ENCODE results near the gene RGS1. TPM values are rescaled to one million over a fixed set of nuclear protein-coding genes. Genes with fewer than 3 reads are reported as not detected.

Gene RGS1
- total RNA-seq, 1 experiment from 2014 or later = not detected

DNA sequence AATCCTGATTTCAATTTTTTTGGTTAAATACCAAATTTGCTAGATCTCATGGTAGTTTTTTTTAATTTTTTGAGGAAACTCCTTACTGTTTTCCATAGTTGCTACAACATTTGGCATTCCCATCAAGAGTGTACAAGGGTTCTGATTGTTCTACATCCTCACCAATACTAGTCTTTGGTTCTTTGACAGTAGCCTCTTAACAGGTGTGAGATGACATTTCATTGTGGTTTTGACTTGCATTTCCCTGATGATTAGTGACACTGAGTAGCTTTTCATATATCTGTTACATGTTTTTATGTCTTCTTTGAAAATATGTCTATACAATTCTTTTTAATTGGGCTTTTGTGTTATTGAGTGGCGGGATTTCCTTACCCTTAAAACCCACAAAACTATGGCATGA, 39.5 kb downstream of the RGS1 start:
- ChIA-PET POLR2A (no interaction called here), CTCF (no interaction called here)
- Histone ChIP-seq H3K27ac (ENCODE audit: low read length) (no peak overlapping the region), H3K4me3 (ENCODE audit: low read depth in 2 of 2, low read length in 2 of 2) (no peak overlapping the region), H3K4me1 (ENCODE audit: control insufficient read depth, insufficient read depth, low read length) (no peaks in the 10 kb centered on the region), H3K36me3 (ENCODE audit: control insufficient read depth, insufficient read depth, low read length) (no peaks in the 10 kb centered on the region), H3K9me3 (ENCODE audit: control insufficient read depth, insufficient read depth, low read depth, low read length) (no peaks in the 10 kb centered on the region), H3K27me3 (ENCODE audit: control insufficient read depth, insufficient read depth, low read length) (no peaks in the 10 kb centered on the region)
- TF ChIP-seq POLR2AphosphoS5 (IDR thresholded peaks at IDR 0.05; ENCODE audit: low read depth, low read length) (no peak), TCF7L2 (IDR thresholded peaks at IDR 0.05; ENCODE audit: low read depth, low read length) (no peak), SIN3A (IDR thresholded peaks at IDR 0.05; ENCODE audit: borderline replicate concordance, insufficient read depth, low read depth, low read length) (no peak)
- TF ChIP-seq, protein P1, sequence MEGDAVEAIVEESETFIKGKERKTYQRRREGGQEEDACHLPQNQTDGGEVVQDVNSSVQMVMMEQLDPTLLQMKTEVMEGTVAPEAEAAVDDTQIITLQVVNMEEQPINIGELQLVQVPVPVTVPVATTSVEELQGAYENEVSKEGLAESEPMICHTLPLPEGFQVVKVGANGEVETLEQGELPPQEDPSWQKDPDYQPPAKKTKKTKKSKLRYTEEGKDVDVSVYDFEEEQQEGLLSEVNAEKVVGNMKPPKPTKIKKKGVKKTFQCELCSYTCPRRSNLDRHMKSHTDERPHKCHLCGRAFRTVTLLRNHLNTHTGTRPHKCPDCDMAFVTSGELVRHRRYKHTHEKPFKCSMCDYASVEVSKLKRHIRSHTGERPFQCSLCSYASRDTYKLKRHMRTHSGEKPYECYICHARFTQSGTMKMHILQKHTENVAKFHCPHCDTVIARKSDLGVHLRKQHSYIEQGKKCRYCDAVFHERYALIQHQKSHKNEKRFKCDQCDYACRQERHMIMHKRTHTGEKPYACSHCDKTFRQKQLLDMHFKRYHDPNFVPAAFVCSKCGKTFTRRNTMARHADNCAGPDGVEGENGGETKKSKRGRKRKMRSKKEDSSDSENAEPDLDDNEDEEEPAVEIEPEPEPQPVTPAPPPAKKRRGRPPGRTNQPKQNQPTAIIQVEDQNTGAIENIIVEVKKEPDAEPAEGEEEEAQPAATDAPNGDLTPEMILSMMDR (IDR thresholded peaks at IDR 0.05) = no peak
- TF ChIP-seq, protein P2, sequence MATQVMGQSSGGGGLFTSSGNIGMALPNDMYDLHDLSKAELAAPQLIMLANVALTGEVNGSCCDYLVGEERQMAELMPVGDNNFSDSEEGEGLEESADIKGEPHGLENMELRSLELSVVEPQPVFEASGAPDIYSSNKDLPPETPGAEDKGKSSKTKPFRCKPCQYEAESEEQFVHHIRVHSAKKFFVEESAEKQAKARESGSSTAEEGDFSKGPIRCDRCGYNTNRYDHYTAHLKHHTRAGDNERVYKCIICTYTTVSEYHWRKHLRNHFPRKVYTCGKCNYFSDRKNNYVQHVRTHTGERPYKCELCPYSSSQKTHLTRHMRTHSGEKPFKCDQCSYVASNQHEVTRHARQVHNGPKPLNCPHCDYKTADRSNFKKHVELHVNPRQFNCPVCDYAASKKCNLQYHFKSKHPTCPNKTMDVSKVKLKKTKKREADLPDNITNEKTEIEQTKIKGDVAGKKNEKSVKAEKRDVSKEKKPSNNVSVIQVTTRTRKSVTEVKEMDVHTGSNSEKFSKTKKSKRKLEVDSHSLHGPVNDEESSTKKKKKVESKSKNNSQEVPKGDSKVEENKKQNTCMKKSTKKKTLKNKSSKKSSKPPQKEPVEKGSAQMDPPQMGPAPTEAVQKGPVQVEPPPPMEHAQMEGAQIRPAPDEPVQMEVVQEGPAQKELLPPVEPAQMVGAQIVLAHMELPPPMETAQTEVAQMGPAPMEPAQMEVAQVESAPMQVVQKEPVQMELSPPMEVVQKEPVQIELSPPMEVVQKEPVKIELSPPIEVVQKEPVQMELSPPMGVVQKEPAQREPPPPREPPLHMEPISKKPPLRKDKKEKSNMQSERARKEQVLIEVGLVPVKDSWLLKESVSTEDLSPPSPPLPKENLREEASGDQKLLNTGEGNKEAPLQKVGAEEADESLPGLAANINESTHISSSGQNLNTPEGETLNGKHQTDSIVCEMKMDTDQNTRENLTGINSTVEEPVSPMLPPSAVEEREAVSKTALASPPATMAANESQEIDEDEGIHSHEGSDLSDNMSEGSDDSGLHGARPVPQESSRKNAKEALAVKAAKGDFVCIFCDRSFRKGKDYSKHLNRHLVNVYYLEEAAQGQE (IDR thresholded peaks at IDR 0.05; ENCODE audit: insufficient read depth in 1 of 2, low read depth in 2 of 2, low read length in 1 of 2) = no peak
- in situ Hi-C loops (cut with HindIII; ENCODE audit: low pct_unique_long_range_greater_than_20kb, low sequenced_read_pairs) = no loop called here
- ATAC-seq (no peak), DNase-seq (ENCODE audit: low read depth, low spot score) (no peak)
- no TSS peak for BruUV-seq (replicated peaks)
- intact Hi-C loops (cut with micrococcal nuclease; ENCODE audit: unreplicated experiment) = no loop called here

DNA sequence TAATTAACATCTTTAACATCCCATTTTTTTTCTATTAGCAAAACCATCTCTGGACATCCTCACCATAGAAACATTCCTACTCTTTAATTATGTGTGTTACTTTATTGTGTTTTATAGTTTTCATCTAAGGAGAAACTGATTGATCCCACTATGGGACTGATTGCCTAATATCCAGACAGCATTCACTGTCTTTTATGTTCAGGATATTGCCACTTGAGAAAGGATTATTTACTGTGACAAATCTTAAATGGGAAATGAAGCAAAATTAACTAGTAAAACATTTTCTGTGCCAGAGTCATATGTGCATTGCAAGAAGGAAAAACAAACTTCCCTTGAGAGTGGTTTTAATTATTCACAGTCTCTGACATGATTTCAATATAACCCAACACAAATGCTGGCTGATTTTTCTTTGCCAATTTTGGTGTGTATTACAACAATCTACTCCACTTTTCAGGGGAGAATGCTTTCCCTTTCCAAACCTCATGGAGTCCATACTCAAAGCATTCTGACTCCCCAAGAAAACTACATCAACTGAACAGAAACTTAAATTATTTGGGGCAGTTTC, 44.6 kb downstream of the RGS1 start:
- intact Hi-C loops (cut with micrococcal nuclease; ENCODE audit: unreplicated experiment) = no loop called here
- POLR2A ChIA-PET = no interaction called here
- no peaks in the 10 kb centered on the region for H3K27me3 ChIP-seq (ENCODE audit: control insufficient read depth, insufficient read depth, low read length)
- no peaks in the 10 kb centered on the region for H3K36me3 ChIP-seq (ENCODE audit: control insufficient read depth, insufficient read depth, low read length)
- CTCF ChIA-PET = interaction anchor here (1.1 kb wide), 1 partner anchor 146 kb away, joined by 3 read pairs; no protein-coding TSS in a partner anchor
- TF ChIP-seq, protein P1 (IDR thresholded peaks at IDR 0.05) = no peak
- TF ChIP-seq, protein P2 (IDR thresholded peaks at IDR 0.05; ENCODE audit: insufficient read depth in 1 of 2, low read depth in 2 of 2, low read length in 1 of 2) = no peak
- TF ChIP-seq POLR2AphosphoS5 (IDR thresholded peaks at IDR 0.05; ENCODE audit: low read depth, low read length) (no peak), TCF7L2 (IDR thresholded peaks at IDR 0.05; ENCODE audit: low read depth, low read length) (no peak), SIN3A (IDR thresholded peaks at IDR 0.05; ENCODE audit: borderline replicate concordance, insufficient read depth, low read depth, low read length) (no peak)
- BruUV-seq (replicated peaks) = no TSS peak
- H3K9me3 ChIP-seq (ENCODE audit: control insufficient read depth, insufficient read depth, low read depth, low read length) = no peaks in the 10 kb centered on the region
- ATAC-seq (no peak), DNase-seq (ENCODE audit: low read depth, low spot score) (no peak)
- H3K4me1 ChIP-seq (ENCODE audit: control insufficient read depth, insufficient read depth, low read length) = no peaks in the 10 kb centered on the region
- in situ Hi-C loops (cut with HindIII; ENCODE audit: low pct_unique_long_range_greater_than_20kb, low sequenced_read_pairs) = no loop called here
- no peak overlapping the region for H3K4me3 ChIP-seq (ENCODE audit: low read depth in 2 of 2, low read length in 2 of 2)
- no peak overlapping the region for H3K27ac ChIP-seq (ENCODE audit: low read length)

All from Panc1 (cell line).